Activated T-cell treated with anti-CD3 and anti-CD28 coated beads, Interleukin-2, amount 50 U/mL, for 4 hours (primary cell): ENCODE results near the gene SART3. TPM values are rescaled to one million over a fixed set of nuclear protein-coding genes. Genes with fewer than 3 reads are reported as not detected.

Experiments used
- ATAC-seq, 2 donors: fragments of 200-7000 bp; cut with Tn5 transposase; one replicate each; pipeline ENCODE4 v1.10.0; 2021
- DNase-seq: peaks from one replicate; pipeline ENCODE4 v3.0.0-alpha.2; 2020
- H3K27me3 Mint-ChIP-seq: one replicate; pipeline ENCODE4 v1.8.0; 2021; ENCODE audit warnings: low read depth, mixed read lengths
- H3K36me3 Mint-ChIP-seq: one replicate; pipeline ENCODE4 v1.8.0; 2022; ENCODE audit warnings: mixed read lengths; ENCODE audit not compliant: insufficient read depth
- H3K4me1 Mint-ChIP-seq: one replicate; pipeline ENCODE4 v1.8.0; 2021; ENCODE audit warnings: low read depth, mixed read lengths
- H3K4me3 Mint-ChIP-seq: one replicate; pipeline ENCODE4 v1.8.0; 2021; ENCODE audit warnings: mild to moderate bottlenecking, moderate library complexity, mixed read lengths
- H3K9me3 Mint-ChIP-seq: one replicate; pipeline ENCODE4 v1.8.0; 2021; ENCODE audit warnings: mixed read lengths
- total RNA-seq, 3 donors: library from RNA; stranded (reverse); gene quantifications; one replicate each; pipeline ENCODE4 v1.2.1, GENCODE V29; 2021

The SART3 gene
- total RNA-seq, 3 donors from 2014 or later = 83.0 to 92.1 (median 89.4) TPM

- no peak for ATAC-seq
- H3K9me3 Mint-ChIP-seq = no peaks in the 10 kb centered on the region
- no peaks in the 10 kb centered on the region for H3K27me3 Mint-ChIP-seq
- DNase-seq = no peak
- H3K4me3 Mint-ChIP-seq = no peak overlapping the region
- H3K4me1 Mint-ChIP-seq = no peaks in the 10 kb centered on the region
- no peaks in the 10 kb centered on the region for H3K36me3 Mint-ChIP-seq
These were observed 39.7 kb upstream of the SART3 start for GRCh38 chr12:108600702-108601007.

DNA sequence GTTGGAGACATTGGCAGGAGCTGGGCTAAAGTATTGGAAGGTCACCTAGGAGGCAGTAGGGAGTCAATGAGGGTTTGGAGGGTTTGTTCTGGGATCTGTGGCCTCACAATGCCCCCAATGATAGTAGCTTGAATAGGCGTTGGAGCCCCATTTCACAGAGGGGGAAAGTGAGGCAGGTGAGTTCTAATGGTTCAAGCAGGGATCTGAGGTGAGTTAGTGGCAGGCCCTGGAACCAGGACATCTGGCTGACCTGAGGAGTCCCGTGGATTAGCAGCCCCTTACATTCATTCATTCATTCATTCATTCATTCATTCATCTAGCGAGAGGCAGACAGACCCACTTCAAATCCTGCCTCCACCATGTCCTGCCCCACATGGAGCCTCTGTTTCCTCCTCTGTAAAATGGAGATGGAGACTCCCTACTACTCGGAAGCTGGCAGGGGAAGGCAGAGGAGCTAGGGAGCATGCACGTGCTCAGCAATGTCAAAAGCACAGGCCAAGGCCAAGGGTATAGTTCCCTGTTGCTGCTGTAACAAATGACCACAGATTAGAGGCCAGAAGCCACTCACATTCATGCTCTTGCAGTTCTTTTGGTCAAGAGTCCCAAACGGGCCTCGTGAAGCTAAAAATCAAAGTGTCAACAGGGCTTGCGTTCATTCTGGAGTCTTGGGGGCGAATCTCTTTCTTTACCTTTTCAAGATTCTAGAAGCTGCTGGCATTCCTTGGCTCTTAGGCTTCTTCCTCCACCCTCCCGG, 39.2 kb upstream of the SART3 start:
- H3K4me3 Mint-ChIP-seq = no peak overlapping the region
- ATAC-seq (no peak), DNase-seq (no peak)
- no peaks in the 10 kb centered on the region for H3K9me3 Mint-ChIP-seq
- no peaks in the 10 kb centered on the region for H3K4me1 Mint-ChIP-seq
- no peaks in the 10 kb centered on the region for H3K36me3 Mint-ChIP-seq
- H3K27me3 Mint-ChIP-seq = no peaks in the 10 kb centered on the region

- H3K9me3 Mint-ChIP-seq = no peaks in the 10 kb centered on the region
- DNase-seq = no peak
These were observed 38.6 kb upstream of the SART3 start for GRCh38 chr12:108599541-108599940.

DNA sequence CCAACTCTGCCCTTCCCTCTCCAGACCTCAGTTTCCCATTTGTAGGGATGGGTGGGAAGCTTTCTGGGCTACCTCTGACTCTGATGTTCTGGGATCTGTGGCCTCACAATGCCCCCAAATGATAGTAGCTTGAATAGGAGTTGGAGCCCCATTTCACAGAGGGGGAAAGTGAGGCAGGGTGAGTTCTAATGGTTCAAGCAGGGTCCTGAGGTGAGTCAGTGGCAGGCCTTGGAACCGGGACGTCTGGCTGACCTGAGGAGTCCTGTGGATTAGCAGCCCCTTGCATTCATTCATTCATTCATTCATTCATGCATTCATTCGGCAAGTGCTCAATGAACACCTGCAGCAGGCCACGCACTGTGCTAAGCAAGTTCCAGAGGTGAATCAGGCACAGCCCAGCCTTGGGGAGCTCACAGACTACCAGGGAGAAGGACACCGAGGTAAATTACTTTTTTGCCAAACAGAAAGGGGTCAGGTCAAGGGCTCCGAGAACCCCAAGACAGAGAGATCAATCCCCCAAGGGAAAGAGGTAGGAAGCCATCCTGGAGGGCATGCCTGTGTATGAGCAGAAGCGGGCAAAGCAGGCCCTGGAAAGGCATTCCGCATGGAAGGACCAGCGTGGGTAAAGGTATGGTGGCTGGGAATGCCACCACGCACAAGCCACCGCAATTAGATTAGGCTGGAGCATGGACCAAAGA, 37.7 kb upstream of the SART3 start:
- H3K27me3 Mint-ChIP-seq = no peaks in the 10 kb centered on the region
- no peak overlapping the region for H3K4me3 Mint-ChIP-seq
- ATAC-seq (no peak), DNase-seq (no peak)
- H3K9me3 Mint-ChIP-seq = no peaks in the 10 kb centered on the region
- H3K4me1 Mint-ChIP-seq = no peaks in the 10 kb centered on the region
- H3K36me3 Mint-ChIP-seq = no peaks in the 10 kb centered on the region

More at GRCh38 chr12:108599541-108599940, 38.6 kb upstream of the SART3 start:
- Mint-ChIP-seq H3K36me3 (no peaks in the 10 kb centered on the region), H3K4me3 (no peak overlapping the region), H3K4me1 (no peaks in the 10 kb centered on the region), H3K27me3 (no peaks in the 10 kb centered on the region)
- ATAC-seq = no peak

DNA sequence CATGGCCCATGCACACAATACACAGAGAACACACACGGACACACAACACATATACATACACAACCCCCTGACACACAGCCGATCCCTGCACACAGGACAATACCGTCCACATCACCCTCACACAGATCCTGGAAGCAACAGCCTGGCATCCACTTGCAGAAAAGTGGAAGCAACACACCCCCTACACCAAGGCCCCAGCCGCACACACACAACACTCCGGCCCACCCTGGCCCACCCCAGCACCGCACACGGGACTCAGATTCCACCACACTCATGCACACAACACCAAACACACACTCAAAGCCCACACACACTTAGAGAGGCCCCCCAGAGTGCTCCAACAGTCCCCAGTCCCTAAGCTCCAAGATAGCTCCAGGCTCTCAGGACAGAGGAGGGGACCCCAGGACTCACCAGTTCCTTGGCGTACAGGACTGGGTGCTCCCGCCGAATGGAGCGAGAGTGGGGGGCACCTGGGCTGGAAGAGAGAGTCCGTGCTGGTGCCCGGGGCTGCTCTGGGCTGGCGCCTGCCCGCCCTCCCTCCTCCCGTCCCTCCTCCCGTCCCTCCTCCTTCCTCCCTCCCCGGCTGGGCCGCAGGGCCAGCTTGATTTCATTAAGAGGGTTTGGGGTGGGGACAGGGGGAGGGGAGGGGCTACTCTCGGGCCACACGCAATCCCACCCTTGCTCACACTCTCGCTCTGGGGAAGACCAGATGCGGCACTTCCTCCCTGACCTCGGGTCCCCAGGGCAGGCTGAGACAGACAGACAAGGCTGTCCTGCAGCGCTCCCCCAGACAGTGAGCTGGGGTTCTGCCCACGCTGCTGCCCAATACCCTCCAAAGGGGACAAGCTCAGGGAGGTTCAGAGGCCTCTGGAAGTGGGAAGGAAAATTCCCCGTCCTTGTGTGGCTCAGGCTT, 36.8 kb upstream of the SART3 start, which contains the start of gene TMEM119:
TSS of gene TMEM119 (minus strand) at position 526 of the 913 bp plus-strand sequence. CDS start 5,701 bp downstream, outside the sequence.
- Mint-ChIP-seq H3K27me3 (no peaks in the 10 kb centered on the region), H3K9me3 (no peaks in the 10 kb centered on the region), H3K36me3 (no peaks in the 10 kb centered on the region), H3K4me3 (no peak within 1 kb of the TSS), H3K4me1 (no peaks in the 10 kb centered on the region)
- DNase-seq = no peak
- ATAC-seq = no peak

GRCh38 chr12:108596854-108597558, 36.0 kb upstream of the SART3 start:
- H3K27me3 Mint-ChIP-seq = no peaks in the 10 kb centered on the region
- H3K4me1 Mint-ChIP-seq = no peaks in the 10 kb centered on the region
- no peak overlapping the region for H3K4me3 Mint-ChIP-seq
- ATAC-seq (no peak), DNase-seq (no peak)
- H3K9me3 Mint-ChIP-seq = no peaks in the 10 kb centered on the region
- H3K36me3 Mint-ChIP-seq = no peaks in the 10 kb centered on the region

DNA sequence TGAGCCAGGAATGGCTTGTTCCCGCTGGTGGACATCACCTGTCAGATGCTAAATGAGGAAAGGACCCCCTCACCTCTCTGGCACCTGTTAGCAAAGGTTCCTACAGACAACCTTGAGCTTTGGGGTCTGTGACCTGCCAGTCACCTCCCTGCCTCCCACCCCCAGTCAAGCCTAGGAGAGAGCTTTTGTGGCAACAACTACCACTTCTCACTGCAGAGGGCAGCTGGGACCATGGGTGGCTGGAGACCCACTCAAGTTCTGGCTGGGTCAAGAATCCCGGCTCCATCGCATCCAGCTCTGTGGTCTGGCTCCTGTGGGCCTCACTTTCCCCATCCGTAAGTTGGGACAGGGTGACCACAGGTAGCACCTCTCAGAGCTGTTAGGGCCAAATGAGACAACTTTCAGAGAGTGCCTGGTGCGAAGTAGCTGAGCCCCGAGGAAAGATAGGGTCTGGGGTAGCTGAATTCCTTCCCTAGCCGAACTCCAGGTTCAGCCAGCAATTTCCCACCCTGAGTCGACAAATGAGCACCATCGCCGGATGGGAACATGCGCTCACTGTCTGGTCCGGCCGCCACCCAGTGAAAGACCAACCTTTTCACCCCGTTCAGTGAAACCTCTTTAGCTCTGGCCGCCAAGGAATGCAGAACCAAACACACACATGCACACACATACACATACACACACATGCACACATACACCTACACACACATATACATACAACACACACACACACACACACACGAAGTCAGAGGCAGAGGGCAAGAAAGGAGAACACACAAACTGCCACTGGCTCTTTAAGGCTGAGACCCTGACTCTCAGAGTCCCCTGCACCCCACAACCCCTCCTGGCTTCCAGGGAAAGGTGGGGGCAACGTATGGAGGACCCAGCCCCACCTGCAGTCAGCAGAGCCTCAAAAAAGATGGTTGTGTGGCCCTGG, 35.0 kb upstream of the SART3 start:
- ATAC-seq (no peak), DNase-seq (no peak)
- H3K4me3 Mint-ChIP-seq = no peak overlapping the region
- H3K27me3 Mint-ChIP-seq = no peaks in the 10 kb centered on the region
- no peaks in the 10 kb centered on the region for H3K9me3 Mint-ChIP-seq
- H3K4me1 Mint-ChIP-seq = no peaks in the 10 kb centered on the region
- H3K36me3 Mint-ChIP-seq = no peaks in the 10 kb centered on the region

DNA sequence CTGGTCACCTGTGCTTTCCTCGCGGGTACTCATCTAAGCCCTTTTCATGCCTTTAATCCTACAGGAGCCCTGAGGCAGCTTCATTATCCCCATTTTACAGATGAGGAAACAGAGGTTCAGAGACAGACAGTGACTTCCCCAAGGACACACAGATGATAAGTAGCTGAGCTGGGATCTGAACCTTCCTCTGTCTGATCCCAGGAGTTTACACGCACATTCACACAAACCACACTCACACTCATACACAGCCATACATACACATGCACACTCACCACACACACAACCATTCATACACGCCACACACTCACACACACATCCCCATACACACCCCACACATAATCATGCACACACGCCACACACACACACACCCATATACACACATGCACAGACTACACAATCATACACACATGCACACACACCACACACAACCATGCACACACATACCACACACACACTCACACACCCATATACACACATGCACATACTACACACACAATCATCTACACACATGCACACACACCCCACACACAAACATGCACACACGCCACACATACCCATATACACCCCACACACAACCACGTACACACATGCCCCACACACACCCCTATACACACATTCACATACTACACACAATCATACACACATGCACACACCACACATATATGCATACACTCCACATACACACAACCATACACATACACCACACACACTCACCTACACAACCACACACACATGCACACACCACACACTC, 34.2 kb upstream of the SART3 start:
- Mint-ChIP-seq H3K4me1 (no peaks in the 10 kb centered on the region), H3K9me3 (no peaks in the 10 kb centered on the region), H3K4me3 (no peak overlapping the region), H3K27me3 (no peaks in the 10 kb centered on the region), H3K36me3 (no peaks in the 10 kb centered on the region)
- no peak for ATAC-seq
- no peak for DNase-seq

- H3K27me3 Mint-ChIP-seq = no peaks in the 10 kb centered on the region
- no peak overlapping the region for H3K4me3 Mint-ChIP-seq
- no peaks in the 10 kb centered on the region for H3K4me1 Mint-ChIP-seq
- H3K9me3 Mint-ChIP-seq = no peaks in the 10 kb centered on the region
- DNase-seq = no peak
- H3K36me3 Mint-ChIP-seq = no peaks in the 10 kb centered on the region
- no peak for ATAC-seq
These were observed 33.4 kb upstream of the SART3 start for GRCh38 chr12:108594323-108594903.

DNA sequence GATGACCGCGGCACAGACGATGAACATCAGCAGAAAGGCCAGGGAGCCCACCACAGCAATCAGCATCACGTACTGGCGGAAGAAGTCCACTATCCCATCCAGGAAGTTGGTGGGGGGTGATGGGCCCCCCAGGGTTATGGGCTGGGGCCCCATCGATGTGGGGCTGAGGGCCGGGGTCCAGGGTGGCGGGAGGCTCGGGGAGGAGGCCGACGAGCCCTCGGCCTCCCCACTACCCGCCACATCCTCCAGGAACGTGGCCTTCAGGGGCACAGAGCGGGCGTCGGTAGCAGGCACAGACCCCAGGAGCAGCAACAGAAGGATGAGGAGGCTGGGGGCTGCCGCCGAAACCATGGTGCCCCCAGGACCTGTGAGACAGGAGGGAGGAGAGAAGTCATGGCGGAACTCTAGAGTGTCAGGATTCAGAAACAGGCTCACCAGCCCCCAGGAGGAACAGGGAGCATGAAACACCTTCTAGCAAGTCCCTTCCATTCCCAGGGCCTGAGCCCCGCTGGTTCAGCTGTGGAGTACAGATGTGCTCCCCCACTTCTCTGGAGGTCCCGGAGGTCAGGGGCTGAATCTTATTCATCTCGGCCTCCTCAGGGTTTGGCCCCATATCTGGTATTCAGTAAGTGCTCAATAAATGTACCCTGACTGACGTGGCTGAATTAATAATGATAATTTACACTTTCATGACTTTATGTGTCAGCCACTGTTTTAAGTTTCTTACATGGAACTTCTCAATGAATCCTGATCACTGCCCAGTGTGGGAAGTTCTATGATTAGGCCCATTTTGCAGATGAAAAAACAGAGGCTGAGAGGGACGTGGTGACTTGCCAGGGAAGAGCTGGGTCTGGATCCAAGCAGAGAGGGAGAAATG, 31.3 kb upstream of the SART3 start:
- no peak overlapping the region for H3K4me3 Mint-ChIP-seq
- H3K4me1 Mint-ChIP-seq = no peaks in the 10 kb centered on the region
- ATAC-seq (no peak), DNase-seq (no peak)
- H3K27me3 Mint-ChIP-seq = no peaks in the 10 kb centered on the region
- H3K36me3 Mint-ChIP-seq = no peaks in the 10 kb centered on the region
- H3K9me3 Mint-ChIP-seq = no peaks in the 10 kb centered on the region

GRCh38 chr12:108591267-108591980, 30.5 kb upstream of the SART3 start:
- Mint-ChIP-seq H3K4me3 (no peak overlapping the region), H3K4me1 (no peaks in the 10 kb centered on the region), H3K27me3 (no peaks in the 10 kb centered on the region), H3K9me3 (no peaks in the 10 kb centered on the region), H3K36me3 (no peaks in the 10 kb centered on the region)
- ATAC-seq (no peak), DNase-seq (no peak)
